Inflammatory macrophage (primary cell): ENCODE data around the gene SURF4.

ENCODE experiments used
- DNase-seq, 2 donors: peaks; one replicate each; pipeline ENCODE4 v3.0.0-alpha.2; 2020 to 2022

Gene SURF4

GRCh38 chr9:133372144-133372543 lies 3.7 kb downstream of the SURF4 start:
- no peak for DNase-seq

DNA sequence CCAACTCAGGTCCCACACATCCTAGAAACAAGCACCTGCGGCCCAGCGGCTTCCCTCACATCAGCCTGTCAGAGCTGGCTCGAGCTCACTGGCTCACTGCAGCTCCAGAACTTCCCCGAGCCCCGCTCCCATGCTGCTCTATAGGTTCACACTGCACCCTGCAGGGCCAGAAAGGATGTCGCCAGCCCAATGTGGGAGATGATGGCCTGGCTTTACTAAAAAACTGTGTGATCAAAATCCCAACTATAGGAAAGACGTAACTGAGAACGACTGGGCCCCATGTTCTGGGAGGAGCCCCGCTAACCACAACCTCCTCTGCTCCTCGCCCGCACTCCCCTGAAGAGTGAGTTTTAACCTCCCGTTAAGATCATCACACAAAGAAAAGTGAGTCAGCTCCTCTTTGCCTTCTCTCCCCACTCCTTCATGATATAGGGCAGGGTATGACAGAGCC lies 4.6 kb downstream of the SURF4 start:
- DNase-seq: peak in 1 of 2 donors; percentile 9

GRCh38 chr9:133370685-133371084 lies 5.2 kb downstream of the SURF4 start:
- DNase-seq: no peak

DNA sequence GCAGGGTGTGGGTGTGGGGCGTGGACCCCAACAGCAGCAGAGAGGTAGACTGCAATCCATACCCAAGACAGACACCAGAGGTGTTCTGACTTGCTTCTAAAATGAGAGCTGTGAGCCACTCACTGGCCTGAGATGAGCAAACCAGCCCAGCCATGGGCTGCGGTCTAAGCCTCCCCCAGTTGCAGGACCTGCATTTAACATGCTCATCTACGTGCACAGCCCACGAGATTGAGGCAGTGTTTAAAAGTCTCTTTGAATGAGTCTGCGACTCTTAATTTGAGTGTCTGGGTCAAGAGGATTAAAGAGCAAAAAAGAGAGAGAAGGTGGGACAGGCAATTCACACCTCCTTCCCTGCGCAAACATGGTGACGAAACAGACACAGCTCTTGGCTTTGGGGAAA lies 5.9 kb downstream of the SURF4 start:
- DNase-seq: no peak

DNA sequence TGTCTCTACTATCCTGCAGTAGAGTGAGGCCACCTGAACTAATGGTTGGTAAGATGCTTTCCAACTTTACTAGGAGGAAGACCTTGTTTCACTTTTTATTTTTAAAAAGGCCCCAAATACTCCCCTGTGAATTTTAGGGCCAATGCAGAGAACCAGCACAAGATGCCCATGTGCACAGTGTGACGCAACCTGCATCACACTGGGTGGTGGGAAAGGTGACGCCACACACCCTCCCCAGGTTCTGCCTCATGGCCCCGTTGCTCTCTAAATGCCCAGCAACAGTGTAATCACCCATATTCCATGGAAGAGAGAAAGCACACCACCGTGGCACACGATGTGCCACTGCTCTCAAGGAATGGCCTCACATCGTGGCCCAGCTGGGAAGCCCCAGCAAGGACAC lies 6.4 kb downstream of the SURF4 start:
- DNase-seq: no peak

- DNase-seq: no peak
Measured at GRCh38 chr9:133368249-133368881, 7.5 kb downstream of the SURF4 start.

DNA sequence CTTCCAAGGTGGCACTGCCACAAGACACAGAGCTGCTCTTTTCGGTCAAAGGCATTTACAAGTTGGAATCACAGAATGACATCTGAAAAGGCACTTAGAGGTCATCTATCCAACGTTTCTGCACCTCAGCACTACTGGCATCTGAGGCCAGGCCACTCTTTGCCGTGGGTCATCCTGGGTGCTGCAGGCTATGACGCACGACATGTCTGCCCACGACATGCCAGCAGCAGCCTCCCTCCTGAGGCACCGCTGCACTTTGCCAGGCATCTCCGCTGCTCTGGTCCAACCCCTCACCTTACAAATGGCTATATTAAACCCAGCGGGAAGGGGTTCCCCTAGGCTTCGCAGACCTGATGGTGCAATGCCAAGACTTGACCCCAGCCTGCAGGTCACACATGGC lies 8.1 kb downstream of the SURF4 start:
- DNase-seq: no peak

GRCh38 chr9:133367221-133367620 lies 8.6 kb downstream of the SURF4 start:
- no peak for DNase-seq

DNA sequence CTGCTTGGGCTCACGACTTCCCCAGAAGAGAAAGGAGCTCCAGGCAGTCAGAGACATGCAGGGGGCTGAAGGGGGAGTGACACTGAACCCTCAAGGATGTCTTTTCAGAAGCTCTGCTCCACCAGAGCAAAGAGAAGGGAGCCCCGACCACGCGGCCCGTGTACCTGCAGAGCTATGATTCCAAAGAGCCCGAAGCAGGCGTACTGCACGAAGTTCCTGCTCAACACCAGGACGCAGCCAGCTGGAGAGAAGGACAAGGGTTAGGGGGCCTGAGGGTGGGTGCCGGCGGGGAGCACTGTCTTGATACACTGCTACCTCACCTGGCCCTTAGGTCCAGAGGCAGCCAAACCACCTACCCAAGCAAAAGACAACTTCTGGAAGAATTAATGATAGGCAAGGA lies 9.4 kb downstream of the SURF4 start:
- DNase-seq: no peak

DNA sequence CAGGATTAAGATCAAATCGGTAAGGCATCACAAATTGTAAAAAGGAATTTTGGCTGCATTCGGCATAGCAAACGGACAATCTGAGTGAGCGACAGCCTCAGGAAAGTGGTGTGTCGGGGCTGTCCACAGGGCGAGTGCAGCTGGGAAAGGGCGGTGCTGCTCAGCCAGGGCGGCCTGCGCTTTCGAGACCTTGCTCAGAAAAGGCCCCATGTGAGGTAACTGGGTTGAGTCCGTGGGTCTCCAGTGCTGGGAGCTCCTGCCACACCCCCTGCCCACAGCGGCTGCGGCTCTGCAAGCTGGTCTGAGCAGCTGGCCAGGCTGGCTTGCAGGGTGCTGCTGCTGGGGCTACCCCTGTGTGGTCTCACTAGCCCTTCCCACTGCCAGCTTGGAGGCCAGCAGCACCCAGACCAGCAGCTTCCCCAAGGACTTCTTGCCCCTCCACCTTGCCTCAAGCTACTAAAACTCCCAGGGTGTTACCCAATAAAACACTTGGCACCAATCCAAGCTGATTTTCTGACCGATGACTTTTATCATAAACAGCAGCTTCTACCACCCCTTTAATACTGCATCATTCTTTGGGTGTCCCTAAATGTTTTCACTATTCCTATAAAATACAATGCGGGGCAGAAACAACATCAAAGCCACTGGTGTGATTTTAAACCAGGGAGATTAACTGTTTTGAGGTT lies 13.4 kb downstream of the SURF4 start:
- DNase-seq: no peak

DNA sequence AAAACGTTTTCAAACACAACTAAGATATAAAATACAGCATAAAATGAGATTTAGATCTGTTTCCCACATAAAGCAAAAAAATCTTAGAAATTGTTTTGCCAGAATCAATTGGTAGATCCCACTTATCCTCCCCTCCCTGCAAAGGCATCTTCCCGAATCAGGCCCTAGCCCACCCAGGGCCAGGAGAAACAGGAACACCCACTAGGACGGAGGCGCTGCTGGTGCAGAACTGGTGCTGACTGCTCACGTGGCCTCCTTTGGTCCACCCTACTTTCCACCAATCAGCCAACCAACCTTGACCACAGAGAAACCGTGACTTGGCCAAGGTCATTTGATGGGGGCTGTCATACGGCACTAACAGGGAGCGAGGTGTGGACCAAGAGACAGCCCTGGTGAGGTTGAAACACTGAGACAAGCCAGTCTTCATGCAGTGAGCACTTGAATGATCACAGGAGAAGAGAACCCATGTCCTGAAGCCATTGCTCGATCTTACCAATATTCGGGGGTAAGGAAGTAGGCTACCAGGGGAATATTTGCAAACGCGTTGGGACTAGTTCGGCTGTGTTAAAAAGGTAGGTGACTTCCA lies 14.3 kb downstream of the SURF4 start:
- no peak for DNase-seq

GRCh38 chr9:133360400-133361393 lies 15.2 kb downstream of the SURF4 start:
- DNase-seq: no peak

DNA sequence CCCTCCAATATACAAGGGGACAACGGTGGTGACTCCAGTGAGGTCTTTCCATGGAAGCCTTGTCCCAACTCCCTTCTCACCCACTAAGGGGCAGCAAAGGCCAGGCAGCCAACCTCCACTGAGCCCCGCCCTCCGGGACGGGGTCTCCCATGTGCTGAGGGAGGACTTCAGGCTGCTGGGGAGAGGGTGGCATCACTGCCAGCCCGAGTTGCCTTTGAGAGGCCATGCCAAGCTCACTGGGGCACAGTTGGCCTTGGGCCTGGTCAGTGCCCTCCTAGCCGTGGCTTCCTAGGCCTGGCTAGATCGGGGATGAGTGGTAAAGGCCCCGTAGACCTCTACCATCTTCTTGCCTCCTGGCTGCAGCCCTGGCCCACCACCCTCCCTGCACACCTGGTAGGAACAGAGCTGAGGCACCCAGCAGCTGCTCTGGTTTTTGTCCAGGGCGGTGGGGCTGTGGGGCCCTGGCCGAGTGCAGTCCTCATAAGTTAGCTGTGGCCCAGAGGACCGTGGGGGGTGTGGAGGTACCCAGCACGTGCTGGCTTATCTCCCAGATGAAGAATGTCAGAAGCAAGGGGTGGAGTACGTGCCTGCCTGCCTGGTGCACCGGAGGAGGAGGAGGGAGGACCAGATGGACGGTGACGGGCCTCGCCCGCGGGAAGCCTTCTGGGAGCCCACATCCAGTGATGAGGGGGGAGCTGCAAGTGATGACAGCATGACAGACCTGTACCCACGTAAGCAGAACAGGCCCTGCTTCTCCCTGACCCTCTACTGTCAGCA lies 16.3 kb downstream of the SURF4 start:
- no peak for DNase-seq

- DNase-seq: no peak
Measured at GRCh38 chr9:133357656-133358055, 18.2 kb downstream of the SURF4 start.

DNA sequence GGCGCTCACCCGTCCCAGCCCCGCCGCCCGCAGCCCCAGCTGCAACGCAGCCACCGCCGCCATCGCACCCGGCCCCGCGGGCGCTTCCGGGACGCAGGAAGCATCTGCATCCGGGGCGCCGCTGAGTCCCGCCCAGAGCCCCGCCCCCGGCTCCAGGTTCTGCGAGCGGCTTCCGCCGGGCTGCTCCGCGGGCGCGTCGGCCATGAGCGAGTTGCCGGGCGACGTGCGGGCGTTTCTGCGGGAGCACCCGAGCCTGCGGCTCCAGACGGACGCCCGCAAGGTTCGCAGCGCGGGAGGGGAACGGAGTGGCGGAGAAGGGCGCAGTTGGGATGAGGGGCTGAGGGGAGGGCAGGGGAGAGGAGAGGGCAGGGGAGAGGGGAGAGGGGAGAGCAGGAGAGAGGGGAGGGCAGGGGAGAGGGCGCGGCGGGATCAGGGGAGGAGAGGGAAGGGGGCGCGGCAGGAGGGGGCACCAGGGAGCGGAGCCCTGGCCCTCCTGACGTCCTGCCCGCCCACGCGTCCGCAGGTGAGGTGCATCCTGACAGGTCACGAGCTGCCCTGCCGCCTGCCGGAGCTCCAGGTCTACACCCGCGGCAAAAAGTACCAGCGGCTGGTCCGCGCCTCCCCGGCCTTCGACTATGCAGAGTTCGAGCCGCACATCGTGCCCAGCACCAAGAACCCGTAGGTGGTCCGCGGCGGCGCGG lies 19.3 kb downstream of the SURF4 start, which contains the start of the genes SURF1 and SURF2:
SURF1 (minus strand) TSS at position 97 of the 701 bp plus-strand sequence; CDS start at position 63, 34 bp downstream.
SURF2 (plus strand) TSS at position 160 of the 701 bp plus-strand sequence; CDS start at position 203, 43 bp downstream.
- peak; percentile 82 to 90 for DNase-seq

DNA sequence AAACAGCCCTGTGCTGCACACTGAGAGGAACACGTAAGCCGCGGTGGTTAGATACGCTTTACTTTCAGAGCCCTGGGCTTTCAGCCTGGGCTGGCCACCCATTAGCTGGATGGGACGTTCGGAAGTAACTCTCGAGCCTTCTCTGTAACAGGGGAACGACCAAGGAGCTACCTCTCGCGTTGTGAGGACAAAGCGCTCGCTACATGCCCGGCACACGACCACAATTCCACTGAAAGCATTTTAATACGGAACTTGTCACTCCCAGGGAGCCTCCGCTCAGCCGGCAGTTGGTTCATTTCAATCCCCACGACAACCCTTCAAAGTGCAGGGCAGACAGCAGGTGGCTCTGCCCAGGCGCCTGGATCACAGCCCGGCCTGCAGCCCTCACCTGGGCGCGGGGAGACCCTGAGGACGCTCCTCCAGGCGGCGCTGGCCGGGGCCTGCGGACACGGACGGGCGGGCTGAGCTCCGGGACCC lies 19.9 kb downstream of the SURF4 start:
- DNase-seq: no peak

GRCh38 chr9:133354766-133355165 lies 21.1 kb downstream of the SURF4 start:
- no peak for DNase-seq

GRCh38 chr9:133353548-133353947 lies 22.3 kb downstream of the SURF4 start:
- no peak for DNase-seq

DNA sequence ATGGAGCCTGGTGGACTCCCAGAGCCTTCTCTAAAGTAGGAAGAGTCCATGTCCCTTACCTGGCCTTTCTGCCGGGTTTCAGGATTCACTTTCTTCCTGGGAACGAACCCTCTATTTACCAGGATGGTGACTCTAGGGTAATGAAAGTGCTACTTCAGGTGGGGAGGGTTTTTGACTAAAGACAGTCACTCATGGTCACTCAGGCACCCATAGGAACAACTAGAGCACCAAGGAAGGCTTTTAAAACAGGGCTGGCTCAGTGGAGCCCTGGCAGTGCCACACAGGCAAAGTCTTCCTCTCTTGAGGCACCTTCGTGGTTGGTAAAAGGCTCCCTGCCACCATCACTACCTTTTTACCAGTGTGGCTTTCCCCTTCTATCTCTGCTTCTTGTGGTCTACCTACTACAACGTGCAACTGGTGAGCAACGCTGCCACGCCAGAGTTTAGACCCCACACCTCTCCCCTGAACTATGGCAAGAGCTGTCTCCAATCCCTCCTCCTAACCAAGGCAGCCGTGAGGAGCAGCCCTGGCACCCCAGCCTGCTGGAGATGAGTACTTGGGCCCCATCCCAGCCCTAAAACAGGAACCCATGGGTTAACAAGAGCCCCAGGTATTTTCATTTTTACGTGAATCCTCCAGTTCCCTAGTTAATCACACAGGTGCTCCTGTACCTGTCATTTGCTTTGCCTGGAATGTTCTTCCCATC lies 23.1 kb downstream of the SURF4 start:
- DNase-seq: no peak

GRCh38 chr9:133351908-133352634 lies 23.8 kb downstream of the SURF4 start:
- DNase-seq: peak; percentile 71 to 79
